ENCODE data around the gene HIBCH. TPM values are rescaled to one million over a fixed set of nuclear protein-coding genes. Genes with fewer than 3 reads are reported as not detected.
"Not testable (repeated sequence)": the region's sequence is repeated elsewhere in the genome, so short reads cannot be mapped to it uniquely, and the experiment has no call there.

HIBCH gene
- total RNA-seq, 1 donor from 2014 or later = 38.8 TPM

DNA sequence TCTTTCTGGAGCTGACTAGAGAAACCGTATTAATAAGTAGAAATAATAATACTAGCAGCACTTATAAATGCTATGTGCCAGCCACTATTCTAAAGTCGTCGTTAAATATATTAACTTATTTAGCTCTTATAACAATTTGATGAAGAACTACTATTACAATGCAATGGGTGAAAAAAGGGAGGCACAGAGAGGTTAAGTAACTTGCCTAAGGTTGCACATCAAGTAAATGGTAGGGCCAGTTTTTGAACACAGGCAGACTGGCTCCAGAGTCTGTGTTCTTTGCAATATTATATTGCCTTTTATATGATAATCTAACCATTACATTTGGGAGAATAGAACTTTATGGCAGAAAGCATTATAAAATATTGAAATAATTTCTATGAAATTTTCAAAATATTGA lies 41.3 kb upstream of the HIBCH start:
- H3K27ac ChIP-seq = no peak overlapping the region
- no peaks in the 10 kb centered on the region for H3K4me1 ChIP-seq
- H3K4me2 ChIP-seq = no peak overlapping the region
- no peaks in the 10 kb centered on the region for H3F3A ChIP-seq (ENCODE audit: low read depth)
- H3K9ac ChIP-seq = no peak overlapping the region
- TF ChIP-seq EZH2 (IDR thresholded peaks at IDR 0.05) (no peak), EZH2phosphoT487 (IDR thresholded peaks at IDR 0.05) (no peak)
- TF ChIP-seq, protein P1, sequence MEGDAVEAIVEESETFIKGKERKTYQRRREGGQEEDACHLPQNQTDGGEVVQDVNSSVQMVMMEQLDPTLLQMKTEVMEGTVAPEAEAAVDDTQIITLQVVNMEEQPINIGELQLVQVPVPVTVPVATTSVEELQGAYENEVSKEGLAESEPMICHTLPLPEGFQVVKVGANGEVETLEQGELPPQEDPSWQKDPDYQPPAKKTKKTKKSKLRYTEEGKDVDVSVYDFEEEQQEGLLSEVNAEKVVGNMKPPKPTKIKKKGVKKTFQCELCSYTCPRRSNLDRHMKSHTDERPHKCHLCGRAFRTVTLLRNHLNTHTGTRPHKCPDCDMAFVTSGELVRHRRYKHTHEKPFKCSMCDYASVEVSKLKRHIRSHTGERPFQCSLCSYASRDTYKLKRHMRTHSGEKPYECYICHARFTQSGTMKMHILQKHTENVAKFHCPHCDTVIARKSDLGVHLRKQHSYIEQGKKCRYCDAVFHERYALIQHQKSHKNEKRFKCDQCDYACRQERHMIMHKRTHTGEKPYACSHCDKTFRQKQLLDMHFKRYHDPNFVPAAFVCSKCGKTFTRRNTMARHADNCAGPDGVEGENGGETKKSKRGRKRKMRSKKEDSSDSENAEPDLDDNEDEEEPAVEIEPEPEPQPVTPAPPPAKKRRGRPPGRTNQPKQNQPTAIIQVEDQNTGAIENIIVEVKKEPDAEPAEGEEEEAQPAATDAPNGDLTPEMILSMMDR (IDR thresholded peaks at IDR 0.05) = no peak
- no peak for DNase-seq (ENCODE audit: low spot score)
- H3K4me1 Mint-ChIP-seq = peaks cover 7% of the 10 kb centered on the region
- H3K79me2 ChIP-seq (ENCODE audit: low read depth) = no peaks in the 10 kb centered on the region
- H3K36me3 Mint-ChIP-seq = no peaks in the 10 kb centered on the region
- H3K27me3 ChIP-seq = no peaks in the 10 kb centered on the region
- no peaks in the 10 kb centered on the region for H4K20me1 ChIP-seq (ENCODE audit: low read depth)
- no peak overlapping the region for H3K4me3 Mint-ChIP-seq
- no peaks in the 10 kb centered on the region for H3K9me3 ChIP-seq (ENCODE audit: low read depth)
- H2AFZ ChIP-seq (replicated peaks) = no peak overlapping the region
- H3K27ac Mint-ChIP-seq = no peak overlapping the region
- H3K9me3 Mint-ChIP-seq = no peaks in the 10 kb centered on the region
- no peaks in the 10 kb centered on the region for H3K27me3 Mint-ChIP-seq (ENCODE audit: insufficient read depth, low read depth)
- no peaks in the 10 kb centered on the region for H3K36me3 ChIP-seq
- no peak overlapping the region for H3K4me3 ChIP-seq

DNA sequence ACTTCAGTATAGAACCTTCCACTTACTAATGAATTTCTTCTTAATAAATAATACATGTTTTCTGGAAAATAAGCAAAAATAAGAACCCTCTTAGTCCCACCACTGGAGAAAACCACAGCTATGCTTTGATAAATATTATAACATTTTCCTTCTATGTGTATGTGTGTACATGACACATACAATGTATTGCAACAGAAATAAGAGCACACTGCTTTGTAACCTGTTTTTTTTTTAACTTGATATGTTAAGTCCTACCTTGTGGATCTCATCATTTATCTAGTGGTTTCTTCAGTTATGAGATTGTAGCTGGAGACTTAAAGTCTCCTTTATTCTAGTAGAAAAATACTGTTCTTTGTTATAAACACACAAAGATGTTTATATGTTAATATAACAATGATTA lies 40.9 kb upstream of the HIBCH start:
- Histone ChIP-seq H4K20me1 (ENCODE audit: low read depth) (no peaks in the 10 kb centered on the region), H3K27me3 (no peaks in the 10 kb centered on the region), H3K4me1 (no peaks in the 10 kb centered on the region), H3K9ac (no peak overlapping the region), H3K79me2 (ENCODE audit: low read depth) (no peaks in the 10 kb centered on the region), H3K9me3 (ENCODE audit: low read depth) (no peaks in the 10 kb centered on the region), H3K27ac (no peak overlapping the region), H3F3A (ENCODE audit: low read depth) (no peaks in the 10 kb centered on the region), H3K4me2 (no peak overlapping the region), H2AFZ (replicated peaks) (no peak overlapping the region), H3K4me3 (no peak overlapping the region), H3K36me3 (no peaks in the 10 kb centered on the region)
- no peak overlapping the region for H3K4me3 Mint-ChIP-seq
- H3K9me3 Mint-ChIP-seq = no peaks in the 10 kb centered on the region
- H3K27me3 Mint-ChIP-seq (ENCODE audit: insufficient read depth, low read depth) = no peaks in the 10 kb centered on the region
- H3K27ac Mint-ChIP-seq = no peak overlapping the region
- no peaks in the 10 kb centered on the region for H3K36me3 Mint-ChIP-seq
- TF ChIP-seq EZH2 (IDR thresholded peaks at IDR 0.05) (no peak), EZH2phosphoT487 (IDR thresholded peaks at IDR 0.05) (no peak)
- TF ChIP-seq, protein P1 (IDR thresholded peaks at IDR 0.05) = no peak
- peaks cover 7% of the 10 kb centered on the region for H3K4me1 Mint-ChIP-seq
- DNase-seq (ENCODE audit: low spot score) = no peak

DNA sequence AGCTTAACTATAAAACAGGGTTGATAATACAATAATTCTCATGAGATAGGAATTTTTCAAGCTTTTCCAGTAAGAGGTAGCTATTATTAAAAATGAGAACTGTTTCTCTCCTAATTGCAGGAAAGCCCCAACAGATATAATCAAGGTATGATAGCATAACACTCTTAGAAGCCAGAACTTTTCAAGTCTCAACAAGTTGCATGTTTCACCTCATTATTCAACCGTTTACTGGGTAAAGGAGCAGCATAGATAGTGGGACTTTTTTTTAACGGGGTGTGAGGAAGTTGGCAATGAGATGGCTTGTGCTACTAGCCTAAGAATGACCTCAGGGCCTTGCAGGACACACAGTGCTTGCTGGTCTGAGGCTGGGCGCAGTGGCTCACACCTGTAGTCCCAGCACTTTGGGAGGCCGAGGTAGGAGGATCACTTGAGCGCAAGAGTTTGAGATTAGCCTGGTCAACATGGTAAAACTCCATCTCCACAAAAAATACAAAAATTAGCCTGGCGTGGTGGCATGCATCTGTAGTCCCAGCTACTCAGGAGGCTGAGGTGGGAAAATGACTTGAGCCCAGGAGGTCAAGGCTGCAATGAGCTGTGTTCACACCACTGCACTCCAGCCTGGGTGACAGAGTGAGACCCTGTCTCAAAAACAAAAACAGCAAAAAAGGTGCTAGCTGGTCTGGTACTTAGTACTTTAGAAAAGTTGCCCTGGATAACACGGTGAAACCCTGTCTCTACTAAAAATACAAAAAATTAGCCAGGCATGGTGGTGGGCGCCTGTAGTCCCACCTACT lies 39.2 kb upstream of the HIBCH start:
- H3K27ac ChIP-seq; H3K36me3 ChIP-seq; H3K4me1 Mint-ChIP-seq; H3K9me3 Mint-ChIP-seq; H3K4me1 ChIP-seq; H3K36me3 Mint-ChIP-seq; H2AFZ ChIP-seq (replicated peaks); H3K4me3 Mint-ChIP-seq; H3K4me2 ChIP-seq; H3K4me3 ChIP-seq; H3K27ac Mint-ChIP-seq; H3F3A ChIP-seq (ENCODE audit: low read depth); H3K9me3 ChIP-seq (ENCODE audit: low read depth); H3K27me3 Mint-ChIP-seq (ENCODE audit: insufficient read depth, low read depth); H4K20me1 ChIP-seq (ENCODE audit: low read depth); H3K79me2 ChIP-seq (ENCODE audit: low read depth); H3K9ac ChIP-seq; DNase-seq (ENCODE audit: low spot score); H3K27me3 ChIP-seq: not testable (repeated sequence)

DNA sequence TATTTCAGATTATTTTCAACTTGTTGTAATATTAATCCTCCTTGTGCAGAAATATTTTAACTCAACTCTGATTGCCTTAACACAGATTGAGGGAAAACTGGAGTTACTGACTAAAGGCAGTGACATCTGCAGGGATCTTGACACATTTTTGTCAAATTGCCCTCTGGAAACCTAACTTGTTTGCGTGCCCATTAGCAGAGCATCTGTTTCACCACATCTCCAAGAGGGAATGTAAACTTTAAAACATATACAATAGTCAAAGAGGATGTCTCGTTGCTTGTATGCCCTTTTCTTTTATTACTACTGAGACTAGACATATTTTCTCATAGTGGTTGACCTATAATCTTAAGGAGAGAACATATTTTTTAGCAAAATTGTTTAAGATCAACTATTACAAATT lies 38.0 kb upstream of the HIBCH start:
- H3K27ac Mint-ChIP-seq = no peak overlapping the region
- no peak overlapping the region for H3K4me3 ChIP-seq
- H3K4me1 ChIP-seq = no peaks in the 10 kb centered on the region
- H3K9ac ChIP-seq = no peak overlapping the region
- H3K4me3 Mint-ChIP-seq = no peak overlapping the region
- H3F3A ChIP-seq (ENCODE audit: low read depth) = no peaks in the 10 kb centered on the region
- no peaks in the 10 kb centered on the region for H3K27me3 ChIP-seq
- H3K27ac ChIP-seq = no peak overlapping the region
- H3K4me1 Mint-ChIP-seq = peaks cover 7% of the 10 kb centered on the region
- no peak for DNase-seq (ENCODE audit: low spot score)
- H3K4me2 ChIP-seq = no peak overlapping the region
- no peaks in the 10 kb centered on the region for H3K36me3 Mint-ChIP-seq
- H3K79me2 ChIP-seq (ENCODE audit: low read depth) = no peaks in the 10 kb centered on the region
- no peaks in the 10 kb centered on the region for H3K36me3 ChIP-seq
- TF ChIP-seq EZH2phosphoT487 (IDR thresholded peaks at IDR 0.05) (no peak), EZH2 (IDR thresholded peaks at IDR 0.05) (no peak)
- TF ChIP-seq, protein P1 (IDR thresholded peaks at IDR 0.05) = no peak
- H2AFZ ChIP-seq (replicated peaks) = no peak overlapping the region
- H4K20me1 ChIP-seq (ENCODE audit: low read depth) = no peaks in the 10 kb centered on the region
- H3K27me3 Mint-ChIP-seq (ENCODE audit: insufficient read depth, low read depth) = peaks cover 2% of the 10 kb centered on the region
- H3K9me3 ChIP-seq (ENCODE audit: low read depth) = no peaks in the 10 kb centered on the region
- H3K9me3 Mint-ChIP-seq = no peaks in the 10 kb centered on the region
